Right renal pelvis (tissue), 4 donors: ENCODE measurements around the gene ALG1. TPM values are rescaled to one million over a fixed set of nuclear protein-coding genes. Genes with fewer than 3 reads are reported as not detected.

Experiments
- polyA plus RNA-seq, 4 donors: library from polyadenylated mRNA; unstranded; fragments of 120-200 nt; gene quantifications; one replicate each; pipeline ENCODE4 v1.2.1, GENCODE V29; 2013; ENCODE audit not compliant: insufficient read length in 4 of 4

The ALG1 gene
- polyA plus RNA-seq, 4 donors = 24.3 to 27.2 (median 24.4) TPM

Other genes starting within 250 kb of the ALG1 start
- gene GLYR1, start 224.6 kb upstream of the ALG1 start, polyA plus RNA-seq = 100 to 1,000 TPM; 123 to 150 (median 139) TPM
- 10 to 100 TPM; 33.4 to 36.1 (median 35.0) TPM for gene UBN1, start 224.4 kb upstream of the ALG1 start, polyA plus RNA-seq
- gene PPL, start 134.7 kb upstream of the ALG1 start, polyA plus RNA-seq = 10 to 100 TPM; 27.8 to 34.6 (median 28.7) TPM
- under 1 TPM; 0.14 to 0.36 (median 0.26) TPM for gene SEC14L5, start 113.5 kb upstream of the ALG1 start, polyA plus RNA-seq
- 10 to 100 TPM in 1 of 4 donors, 1 to 10 TPM in 3; 8.6 to 10.9 (median 8.8) TPM for gene NAGPA, start 37.9 kb upstream of the ALG1 start, polyA plus RNA-seq
- gene C16orf89, start 5.9 kb upstream of the ALG1 start, polyA plus RNA-seq = 10 to 100 TPM in 1 of 4 donors, 1 to 10 TPM in 3; 2.6 to 11.6 (median 6.4) TPM
- gene EEF2KMT, start 26.0 kb downstream of the ALG1 start, polyA plus RNA-seq = 10 to 100 TPM; 12.3 to 14.7 (median 13.7) TPM